ENCODE data around the gene MZB1.
"Not testable (repeated sequence)": the region's sequence is repeated elsewhere in the genome, so short reads cannot be mapped to it uniquely, and the experiment has no call there.

Gene MZB1

GRCh38 chr5:139418793-139419192, 29.1 kb upstream of the MZB1 start:
- peaks cover 24% of the 10 kb centered on the region for H3K36me3 ChIP-seq (ENCODE audit: control insufficient read depth, low read depth, low read length)
- H3K27me3 ChIP-seq (ENCODE audit: control insufficient read depth, insufficient read depth, low read length), result no peaks in the 10 kb centered on the region
- H3K4me1 ChIP-seq (ENCODE audit: control insufficient read depth, low read depth, low read length), result peaks cover 9% of the 10 kb centered on the region
- no peak overlapping the region for H3K27ac ChIP-seq (ENCODE audit: low read length)
- H3K4me3 ChIP-seq (ENCODE audit: low read length), result no peak overlapping the region
- H3K9ac ChIP-seq (ENCODE audit: low read length), result no peak overlapping the region
- H3K9me3 ChIP-seq (ENCODE audit: control insufficient read depth, low read depth, low read length), result no peaks in the 10 kb centered on the region

GRCh38 chr5:139417214-139417613, 27.5 kb upstream of the MZB1 start:
- Histone ChIP-seq H3K36me3 (ENCODE audit: control insufficient read depth, low read depth, low read length) (peaks cover 20% of the 10 kb centered on the region), H3K27ac (ENCODE audit: low read length) (no peak overlapping the region), H3K4me3 (ENCODE audit: low read length) (no peak overlapping the region), H3K27me3 (ENCODE audit: control insufficient read depth, insufficient read depth, low read length) (no peaks in the 10 kb centered on the region), H3K9me3 (ENCODE audit: control insufficient read depth, low read depth, low read length) (no peaks in the 10 kb centered on the region), H3K9ac (ENCODE audit: low read length) (no peak overlapping the region), H3K4me1 (ENCODE audit: control insufficient read depth, low read depth, low read length) (peaks cover 9% of the 10 kb centered on the region)

GRCh38 chr5:139416651-139417050, 26.9 kb upstream of the MZB1 start:
- H3K4me3 ChIP-seq (ENCODE audit: low read length), result no peak overlapping the region
- no peak overlapping the region for H3K9ac ChIP-seq (ENCODE audit: low read length)
- no peak overlapping the region for H3K27ac ChIP-seq (ENCODE audit: low read length)
- H3K9me3 ChIP-seq (ENCODE audit: control insufficient read depth, low read depth, low read length), result no peaks in the 10 kb centered on the region
- H3K27me3 ChIP-seq (ENCODE audit: control insufficient read depth, insufficient read depth, low read length), result no peaks in the 10 kb centered on the region
- peaks cover 9% of the 10 kb centered on the region for H3K4me1 ChIP-seq (ENCODE audit: control insufficient read depth, low read depth, low read length)
- H3K36me3 ChIP-seq (ENCODE audit: control insufficient read depth, low read depth, low read length), result peaks cover 20% of the 10 kb centered on the region

- no peaks in the 10 kb centered on the region for H3K27me3 ChIP-seq (ENCODE audit: control insufficient read depth, insufficient read depth, low read length)
- no peak overlapping the region for H3K27ac ChIP-seq (ENCODE audit: low read length)
- H3K4me1 ChIP-seq (ENCODE audit: control insufficient read depth, low read depth, low read length), result peaks cover 9% of the 10 kb centered on the region
- H3K36me3 ChIP-seq (ENCODE audit: control insufficient read depth, low read depth, low read length), result peaks cover 21% of the 10 kb centered on the region
- H3K9ac ChIP-seq (ENCODE audit: low read length), result no peak overlapping the region
- no peaks in the 10 kb centered on the region for H3K9me3 ChIP-seq (ENCODE audit: control insufficient read depth, low read depth, low read length)
- H3K4me3 ChIP-seq (ENCODE audit: low read length), result no peak overlapping the region
Measured at GRCh38 chr5:139415869-139416268, 26.2 kb upstream of the MZB1 start.

- Histone ChIP-seq H3K9me3 (ENCODE audit: control insufficient read depth, low read depth, low read length) (no peaks in the 10 kb centered on the region), H3K27ac (ENCODE audit: low read length) (no peak overlapping the region), H3K36me3 (ENCODE audit: control insufficient read depth, low read depth, low read length) (peaks cover 21% of the 10 kb centered on the region), H3K4me3 (ENCODE audit: low read length) (no peak overlapping the region), H3K27me3 (ENCODE audit: control insufficient read depth, insufficient read depth, low read length) (no peaks in the 10 kb centered on the region), H3K4me1 (ENCODE audit: control insufficient read depth, low read depth, low read length) (peaks cover 9% of the 10 kb centered on the region), H3K9ac (ENCODE audit: low read length) (no peak overlapping the region)
Measured at GRCh38 chr5:139415221-139415861, 25.6 kb upstream of the MZB1 start.

GRCh38 chr5:139414581-139415130, 24.9 kb upstream of the MZB1 start:
- Histone ChIP-seq H3K9me3 (ENCODE audit: control insufficient read depth, low read depth, low read length) (no peaks in the 10 kb centered on the region), H3K36me3 (ENCODE audit: control insufficient read depth, low read depth, low read length) (peaks cover 21% of the 10 kb centered on the region), H3K4me1 (ENCODE audit: control insufficient read depth, low read depth, low read length) (peaks cover 4% of the 10 kb centered on the region), H3K9ac (ENCODE audit: low read length) (no peak overlapping the region), H3K27ac (ENCODE audit: low read length) (no peak overlapping the region), H3K27me3 (ENCODE audit: control insufficient read depth, insufficient read depth, low read length) (no peaks in the 10 kb centered on the region), H3K4me3 (ENCODE audit: low read length) (no peak overlapping the region)

GRCh38 chr5:139413963-139414362, 24.2 kb upstream of the MZB1 start:
- H3K4me1 ChIP-seq (ENCODE audit: control insufficient read depth, low read depth, low read length), result no peaks in the 10 kb centered on the region
- H3K9me3 ChIP-seq (ENCODE audit: control insufficient read depth, low read depth, low read length), result no peaks in the 10 kb centered on the region
- no peak overlapping the region for H3K9ac ChIP-seq (ENCODE audit: low read length)
- peaks cover 17% of the 10 kb centered on the region for H3K36me3 ChIP-seq (ENCODE audit: control insufficient read depth, low read depth, low read length)
- no peak overlapping the region for H3K27ac ChIP-seq (ENCODE audit: low read length)
- no peak overlapping the region for H3K4me3 ChIP-seq (ENCODE audit: low read length)
- H3K27me3 ChIP-seq (ENCODE audit: control insufficient read depth, insufficient read depth, low read length), result no peaks in the 10 kb centered on the region

- no peaks in the 10 kb centered on the region for H3K4me1 ChIP-seq (ENCODE audit: control insufficient read depth, low read depth, low read length)
- no peak overlapping the region for H3K27ac ChIP-seq (ENCODE audit: low read length)
- H3K9me3 ChIP-seq (ENCODE audit: control insufficient read depth, low read depth, low read length), result no peaks in the 10 kb centered on the region
Measured at GRCh38 chr5:139413153-139413552, 23.4 kb upstream of the MZB1 start.

GRCh38 chr5:139410993-139411828, 21.5 kb upstream of the MZB1 start:
- Histone ChIP-seq H3K9ac (ENCODE audit: low read length) (no peak overlapping the region), H3K27ac (ENCODE audit: low read length) (no peak overlapping the region), H3K4me1 (ENCODE audit: control insufficient read depth, low read depth, low read length) (no peaks in the 10 kb centered on the region), H3K9me3 (ENCODE audit: control insufficient read depth, low read depth, low read length) (no peaks in the 10 kb centered on the region), H3K27me3 (ENCODE audit: control insufficient read depth, insufficient read depth, low read length) (no peaks in the 10 kb centered on the region), H3K4me3 (ENCODE audit: low read length) (no peak overlapping the region), H3K36me3 (ENCODE audit: control insufficient read depth, low read depth, low read length) (peaks cover 8% of the 10 kb centered on the region)

More at GRCh38 chr5:139413153-139413552, 23.4 kb upstream of the MZB1 start:
- Histone ChIP-seq H3K4me3 (ENCODE audit: low read length) (no peak overlapping the region), H3K36me3 (ENCODE audit: control insufficient read depth, low read depth, low read length) (peaks cover 11% of the 10 kb centered on the region), H3K9ac (ENCODE audit: low read length) (no peak overlapping the region), H3K27me3 (ENCODE audit: control insufficient read depth, insufficient read depth, low read length) (no peaks in the 10 kb centered on the region)

- no peaks in the 10 kb centered on the region for H3K4me1 ChIP-seq (ENCODE audit: control insufficient read depth, low read depth, low read length)
- H3K4me3 ChIP-seq (ENCODE audit: low read length), result no peak overlapping the region
- H3K9ac ChIP-seq (ENCODE audit: low read length), result no peak overlapping the region
- no peaks in the 10 kb centered on the region for H3K27me3 ChIP-seq (ENCODE audit: control insufficient read depth, insufficient read depth, low read length)
- peaks cover 8% of the 10 kb centered on the region for H3K36me3 ChIP-seq (ENCODE audit: control insufficient read depth, low read depth, low read length)
- H3K9me3 ChIP-seq (ENCODE audit: control insufficient read depth, low read depth, low read length), result no peaks in the 10 kb centered on the region
- H3K27ac ChIP-seq (ENCODE audit: low read length), result no peak overlapping the region
Measured at GRCh38 chr5:139410121-139410992, 20.6 kb upstream of the MZB1 start.

GRCh38 chr5:139409116-139409515, 19.4 kb upstream of the MZB1 start:
- H3K4me3 ChIP-seq (ENCODE audit: low read length); H3K4me1 ChIP-seq (ENCODE audit: control insufficient read depth, low read depth, low read length); H3K27me3 ChIP-seq (ENCODE audit: control insufficient read depth, insufficient read depth, low read length); H3K36me3 ChIP-seq (ENCODE audit: control insufficient read depth, low read depth, low read length); H3K9ac ChIP-seq (ENCODE audit: low read length); H3K9me3 ChIP-seq (ENCODE audit: control insufficient read depth, low read depth, low read length); H3K27ac ChIP-seq (ENCODE audit: low read length): not testable (repeated sequence)
